HL-60 (cell line): Measurements from ENCODE around the gene GSAP.

ENCODE experiments used
- DNase-seq, 2 experiments: peaks; one replicate each; pipeline ENCODE4 v3.0.0-alpha.2; 2010 to 2020; ENCODE audit warnings: low read depth in 1 of 2, low spot score in 1 of 2
- H3K27ac ChIP-seq: fragments of 250-450 bp; sonication (Bioruptor Pico); replicated peaks from 2 replicates; pipeline ENCODE4 v1.5.1; 2020; ENCODE audit warnings: mild to moderate bottlenecking, moderate library complexity
- H3K27me3 ChIP-seq: fragments of 250-450 bp; sonication (Bioruptor Pico); 2 replicates; pipeline ENCODE4 v1.5.1; 2021; ENCODE audit warnings: mild to moderate bottlenecking, moderate library complexity; ENCODE audit not compliant: insufficient read depth, poor library complexity, severe bottlenecking
- H3K4me3 ChIP-seq: replicated peaks from 2 replicates; pipeline ENCODE4 v1.5.1; 2011; ENCODE audit warnings: mild to moderate bottlenecking, control low read depth, low read length; ENCODE audit not compliant: insufficient read depth
- GABPA ChIP-seq: IDR thresholded peaks from 2 replicates; pipeline ENCODE4 v1.6.1; 2012; ENCODE audit warnings: low read depth
- POLR2AphosphoS5 ChIP-seq: IDR thresholded peaks from 2 replicates; pipeline ENCODE4 v1.6.1; 2012; ENCODE audit warnings: low read depth
- SPI1 ChIP-seq: IDR thresholded peaks from 2 replicates; pipeline ENCODE4 v1.6.1; 2012; ENCODE audit warnings: low read depth, mild to moderate bottlenecking, borderline replicate concordance
- TF ChIP-seq, protein P1 (sequence below): IDR thresholded peaks from one replicate; pipeline ENCODE4 v1.5.1; 2011; ENCODE audit warnings: low read length, control low read depth, inconsistent platforms; ENCODE audit not compliant: insufficient read depth
- TF ChIP-seq, protein P2 (sequence below): IDR thresholded peaks from 2 replicates; pipeline ENCODE4 v1.6.1; 2012; ENCODE audit warnings: low read depth; ENCODE audit not compliant: insufficient replicate concordance

The GSAP gene

GRCh38 chr7:77331938-77332695 is 84.0 kb downstream of the GSAP start:
- peak overlapping the region; percentile 52 for H3K27ac ChIP-seq
- H3K27me3 ChIP-seq, result no peaks in the 10 kb centered on the region
- peak; percentile 73 to 82 for DNase-seq
- no peak overlapping the region for H3K4me3 ChIP-seq
- TF ChIP-seq GABPA (no peak), SPI1 (no peak), POLR2AphosphoS5 (no peak)
- TF ChIP-seq, protein P1, sequence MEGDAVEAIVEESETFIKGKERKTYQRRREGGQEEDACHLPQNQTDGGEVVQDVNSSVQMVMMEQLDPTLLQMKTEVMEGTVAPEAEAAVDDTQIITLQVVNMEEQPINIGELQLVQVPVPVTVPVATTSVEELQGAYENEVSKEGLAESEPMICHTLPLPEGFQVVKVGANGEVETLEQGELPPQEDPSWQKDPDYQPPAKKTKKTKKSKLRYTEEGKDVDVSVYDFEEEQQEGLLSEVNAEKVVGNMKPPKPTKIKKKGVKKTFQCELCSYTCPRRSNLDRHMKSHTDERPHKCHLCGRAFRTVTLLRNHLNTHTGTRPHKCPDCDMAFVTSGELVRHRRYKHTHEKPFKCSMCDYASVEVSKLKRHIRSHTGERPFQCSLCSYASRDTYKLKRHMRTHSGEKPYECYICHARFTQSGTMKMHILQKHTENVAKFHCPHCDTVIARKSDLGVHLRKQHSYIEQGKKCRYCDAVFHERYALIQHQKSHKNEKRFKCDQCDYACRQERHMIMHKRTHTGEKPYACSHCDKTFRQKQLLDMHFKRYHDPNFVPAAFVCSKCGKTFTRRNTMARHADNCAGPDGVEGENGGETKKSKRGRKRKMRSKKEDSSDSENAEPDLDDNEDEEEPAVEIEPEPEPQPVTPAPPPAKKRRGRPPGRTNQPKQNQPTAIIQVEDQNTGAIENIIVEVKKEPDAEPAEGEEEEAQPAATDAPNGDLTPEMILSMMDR, result peak; percentile 45
- TF ChIP-seq, protein P2, sequence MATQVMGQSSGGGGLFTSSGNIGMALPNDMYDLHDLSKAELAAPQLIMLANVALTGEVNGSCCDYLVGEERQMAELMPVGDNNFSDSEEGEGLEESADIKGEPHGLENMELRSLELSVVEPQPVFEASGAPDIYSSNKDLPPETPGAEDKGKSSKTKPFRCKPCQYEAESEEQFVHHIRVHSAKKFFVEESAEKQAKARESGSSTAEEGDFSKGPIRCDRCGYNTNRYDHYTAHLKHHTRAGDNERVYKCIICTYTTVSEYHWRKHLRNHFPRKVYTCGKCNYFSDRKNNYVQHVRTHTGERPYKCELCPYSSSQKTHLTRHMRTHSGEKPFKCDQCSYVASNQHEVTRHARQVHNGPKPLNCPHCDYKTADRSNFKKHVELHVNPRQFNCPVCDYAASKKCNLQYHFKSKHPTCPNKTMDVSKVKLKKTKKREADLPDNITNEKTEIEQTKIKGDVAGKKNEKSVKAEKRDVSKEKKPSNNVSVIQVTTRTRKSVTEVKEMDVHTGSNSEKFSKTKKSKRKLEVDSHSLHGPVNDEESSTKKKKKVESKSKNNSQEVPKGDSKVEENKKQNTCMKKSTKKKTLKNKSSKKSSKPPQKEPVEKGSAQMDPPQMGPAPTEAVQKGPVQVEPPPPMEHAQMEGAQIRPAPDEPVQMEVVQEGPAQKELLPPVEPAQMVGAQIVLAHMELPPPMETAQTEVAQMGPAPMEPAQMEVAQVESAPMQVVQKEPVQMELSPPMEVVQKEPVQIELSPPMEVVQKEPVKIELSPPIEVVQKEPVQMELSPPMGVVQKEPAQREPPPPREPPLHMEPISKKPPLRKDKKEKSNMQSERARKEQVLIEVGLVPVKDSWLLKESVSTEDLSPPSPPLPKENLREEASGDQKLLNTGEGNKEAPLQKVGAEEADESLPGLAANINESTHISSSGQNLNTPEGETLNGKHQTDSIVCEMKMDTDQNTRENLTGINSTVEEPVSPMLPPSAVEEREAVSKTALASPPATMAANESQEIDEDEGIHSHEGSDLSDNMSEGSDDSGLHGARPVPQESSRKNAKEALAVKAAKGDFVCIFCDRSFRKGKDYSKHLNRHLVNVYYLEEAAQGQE, result no peak

GRCh38 chr7:77330169-77330882 is 85.8 kb downstream of the GSAP start:
- DNase-seq, result peak; percentile 72 to 80
- TF ChIP-seq, protein P2, result no peak
- TF ChIP-seq POLR2AphosphoS5 (no peak), SPI1 (peak; percentile 89; the same call in 1 of the 2 replicates), GABPA (no peak)
- TF ChIP-seq, protein P1, result no peak
- H3K27me3 ChIP-seq, result no peaks in the 10 kb centered on the region
- peak overlapping the region; percentile 88 for H3K27ac ChIP-seq
- no peak overlapping the region for H3K4me3 ChIP-seq

DNA sequence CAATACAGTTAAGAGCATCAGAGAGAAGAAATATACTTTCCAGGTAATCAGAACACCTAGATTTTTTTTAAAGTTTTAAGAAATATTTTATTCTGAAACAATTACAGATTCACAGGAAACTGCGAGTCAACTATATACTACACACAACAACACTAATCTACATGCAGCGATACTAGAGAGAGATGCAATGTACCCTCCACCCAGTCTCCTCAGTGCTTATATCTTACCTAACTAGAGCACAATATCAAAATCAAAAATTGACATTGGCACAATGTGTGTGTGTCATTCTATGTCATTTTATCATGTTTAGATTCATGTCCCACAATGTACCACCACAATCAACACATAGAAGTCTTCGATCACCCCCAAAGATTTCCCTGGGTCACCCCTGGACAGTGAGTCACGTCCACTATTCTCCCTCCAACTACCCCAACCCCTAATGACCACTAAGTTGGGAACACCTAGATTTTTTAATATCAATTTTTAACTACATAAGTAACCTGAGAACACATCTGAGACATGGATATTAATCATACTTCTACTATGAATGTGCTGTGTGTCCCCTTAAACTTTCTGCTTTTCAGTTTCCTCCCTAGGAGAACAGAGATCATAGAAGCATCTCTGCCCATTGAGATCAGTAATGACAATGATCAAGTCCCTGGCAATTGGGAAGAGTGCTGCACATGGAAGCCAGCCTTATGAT is 86.5 kb downstream of the GSAP start:
- TF ChIP-seq SPI1 (no peak), GABPA (no peak), POLR2AphosphoS5 (no peak)
- TF ChIP-seq, protein P1, result no peak
- TF ChIP-seq, protein P2, result no peak
- Histone ChIP-seq H3K4me3 (no peak overlapping the region), H3K27ac (peak overlapping the region; percentile 88), H3K27me3 (no peaks in the 10 kb centered on the region)
- no peak for DNase-seq
